Measurements from ENCODE around the gene CMTM4. TPM values are rescaled to one million over a fixed set of nuclear protein-coding genes. Genes with fewer than 3 reads are reported as not detected.

CMTM4 gene
- total and polyA plus RNA-seq, 2 experiments from 2014 or later, result 14.1 to 77.0 TPM

GRCh38 chr16:66701026-66701425 is 4.5 kb upstream of the CMTM4 start:
- Mint-ChIP-seq H3K4me3 (no peak overlapping the region), H3K27me3 (ENCODE audit: insufficient read depth, low read depth, poor library complexity) (no peaks in the 10 kb centered on the region), H3K4me1 (peaks cover 7% of the 10 kb centered on the region; the same call in 2 of the 3 replicates), H3K27ac (no peak overlapping the region), H3K9me3 (no peaks in the 10 kb centered on the region), H3K36me3 (ENCODE audit: low read depth) (no peaks in the 10 kb centered on the region)
- Histone ChIP-seq H3K36me3 (ENCODE audit: insufficient read depth) (no peaks in the 10 kb centered on the region), H3K4me1 (ENCODE audit: insufficient read depth) (peaks cover 3% of the 10 kb centered on the region; the same call in 1 of the 2 replicates), H3K4me3 (no peak overlapping the region), H3F3A (replicated peaks; ENCODE audit: low read depth) (no peaks in the 10 kb centered on the region), H2AFZ (no peak overlapping the region), H3K27ac (ENCODE audit: low read depth) (no peak overlapping the region), H4K20me1 (replicated peaks; ENCODE audit: insufficient read depth) (no peaks in the 10 kb centered on the region), H3K27me3 (ENCODE audit: insufficient read depth) (peaks cover 8% of the 10 kb centered on the region; the same call in 1 of the 2 replicates), H3K79me2 (replicated peaks; ENCODE audit: insufficient read depth) (no peaks in the 10 kb centered on the region), H3K9me2 (ENCODE audit: insufficient read depth) (no peaks in the 10 kb centered on the region), H3K4me2 (no peak overlapping the region)
- TF ChIP-seq CTCF (conservative IDR thresholded peaks at IDR 0.05; ENCODE audit: low read depth in 2 of 2) (no peak), EZH2phosphoT487 (IDR thresholded peaks at IDR 0.05; ENCODE audit: unreplicated experiment) (no peak), STAT1 (IDR thresholded peaks at IDR 0.05; ENCODE audit: unreplicated experiment) (no peak), EZH2 (IDR thresholded peaks at IDR 0.05; ENCODE audit: low read depth, unreplicated experiment) (no peak), REST (IDR thresholded peaks at IDR 0.05; ENCODE audit: unreplicated experiment) (no peak), JUNB (IDR thresholded peaks at IDR 0.05; ENCODE audit: unreplicated experiment) (no peak), ZNF114 (CRISPR knock-in tag; IDR thresholded peaks at IDR 0.05) (no peak), NANOG (IDR thresholded peaks at IDR 0.05; ENCODE audit: borderline replicate concordance) (no peak), CREB1 (CRISPR knock-in tag; IDR thresholded peaks at IDR 0.05; ENCODE audit: low read depth) (no peak), ETS1 (IDR thresholded peaks at IDR 0.05) (no peak), ZNF462 (CRISPR knock-in tag; IDR thresholded peaks at IDR 0.05) (no peak), ZNF331 (CRISPR knock-in tag; IDR thresholded peaks at IDR 0.05; ENCODE audit: low read depth) (no peak), POLR2AphosphoS5 (IDR thresholded peaks at IDR 0.05; ENCODE audit: low read depth) (no peak)
- ATAC-seq (no peak), DNase-seq (ENCODE audit: low spot score) (no peak)

All from GM23338 (cell line).